ENCODE data around the gene TPCN2.

- TF ChIP-seq CTCF (IDR thresholded peaks at IDR 0.05) (no peak), POLR2A (IDR thresholded peaks at IDR 0.05) (no peak)
These were observed 118.6 kb downstream of the TPCN2 start for GRCh38 chr11:69167130-69167915.

Measured in heart left ventricle (tissue), 13 donors.